Glomerular endothelial cell (primary cell): Measurements from ENCODE around the gene ZNF768. TPM values are rescaled to one million over a fixed set of nuclear protein-coding genes. Genes with fewer than 3 reads are reported as not detected.

Experiments used
- DNase-seq: peaks from one replicate; pipeline ENCODE4 v3.0.0-alpha.2; 2011; ENCODE audit warnings: low read depth, low spot score; ENCODE audit errors: extremely low read depth
- total RNA-seq: library from RNA; depleted of rRNA; stranded (reverse); fragments of >200 nt; gene quantifications from 2 replicates; pipeline ENCODE4 v1.2.3, GENCODE V29; 2015

The ZNF768 gene
- 31.9 and 36.2 TPM in 2 replicates for total RNA-seq

DNA sequence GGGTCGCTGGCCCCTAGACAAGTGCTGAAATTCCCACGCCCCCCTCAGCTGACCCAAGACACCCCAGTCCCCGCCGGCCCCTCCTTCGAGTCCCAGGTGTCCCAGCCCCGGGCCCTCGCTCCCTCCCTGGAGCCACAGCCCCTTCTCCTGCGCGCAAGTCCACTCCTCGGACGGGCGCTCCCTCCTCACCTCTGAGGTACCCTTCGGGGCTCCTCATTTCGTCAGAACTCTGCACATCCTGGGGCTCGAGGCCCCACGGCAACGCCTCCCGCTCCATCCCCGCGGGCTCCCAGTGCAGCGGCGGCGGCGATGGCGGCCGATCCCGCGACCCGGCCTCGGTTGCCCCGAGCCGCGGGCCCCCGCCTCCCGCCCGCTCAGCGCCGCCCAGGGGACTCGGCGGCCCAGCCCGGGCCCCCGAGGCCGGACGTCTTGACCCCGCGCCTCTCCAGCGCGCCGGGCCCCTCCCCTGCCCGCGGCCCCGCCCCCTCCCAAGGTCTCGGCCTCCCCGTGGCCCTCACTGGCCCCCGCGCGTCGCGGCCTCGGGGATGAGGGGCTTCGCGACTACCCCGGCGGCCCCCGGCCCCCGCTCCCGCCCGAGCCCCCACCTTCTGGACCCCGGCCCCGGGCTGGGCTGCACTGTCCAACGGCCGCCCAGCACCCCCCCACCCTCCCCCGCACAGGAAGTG is at the start of gene ZNF768:
Gene ZNF768, minus strand, starts transcription at position 430 of the 686 bp plus-strand sequence. Its CDS starts 153 bp downstream, at position 277.
- DNase-seq, result no peak

DNA sequence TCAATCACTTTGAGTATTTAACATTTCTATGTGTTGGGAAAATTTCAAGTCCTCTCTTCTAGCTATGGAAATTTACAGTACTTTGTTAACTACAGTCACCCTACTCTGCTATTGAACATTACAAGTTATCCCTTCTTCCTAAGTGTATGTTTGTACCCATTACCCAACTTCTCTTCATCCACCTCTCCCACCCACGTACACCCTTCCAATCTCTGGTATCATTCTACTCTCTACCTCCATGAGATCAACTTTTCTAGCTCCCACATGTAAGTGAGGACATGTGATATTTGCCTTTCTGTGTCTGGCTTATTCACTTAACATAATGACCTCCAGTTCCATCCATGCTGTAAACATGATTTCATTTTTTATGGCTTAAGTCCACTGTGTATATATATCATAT is 48.3 kb upstream of the ZNF768 start:
- DNase-seq, result no peak

DNA sequence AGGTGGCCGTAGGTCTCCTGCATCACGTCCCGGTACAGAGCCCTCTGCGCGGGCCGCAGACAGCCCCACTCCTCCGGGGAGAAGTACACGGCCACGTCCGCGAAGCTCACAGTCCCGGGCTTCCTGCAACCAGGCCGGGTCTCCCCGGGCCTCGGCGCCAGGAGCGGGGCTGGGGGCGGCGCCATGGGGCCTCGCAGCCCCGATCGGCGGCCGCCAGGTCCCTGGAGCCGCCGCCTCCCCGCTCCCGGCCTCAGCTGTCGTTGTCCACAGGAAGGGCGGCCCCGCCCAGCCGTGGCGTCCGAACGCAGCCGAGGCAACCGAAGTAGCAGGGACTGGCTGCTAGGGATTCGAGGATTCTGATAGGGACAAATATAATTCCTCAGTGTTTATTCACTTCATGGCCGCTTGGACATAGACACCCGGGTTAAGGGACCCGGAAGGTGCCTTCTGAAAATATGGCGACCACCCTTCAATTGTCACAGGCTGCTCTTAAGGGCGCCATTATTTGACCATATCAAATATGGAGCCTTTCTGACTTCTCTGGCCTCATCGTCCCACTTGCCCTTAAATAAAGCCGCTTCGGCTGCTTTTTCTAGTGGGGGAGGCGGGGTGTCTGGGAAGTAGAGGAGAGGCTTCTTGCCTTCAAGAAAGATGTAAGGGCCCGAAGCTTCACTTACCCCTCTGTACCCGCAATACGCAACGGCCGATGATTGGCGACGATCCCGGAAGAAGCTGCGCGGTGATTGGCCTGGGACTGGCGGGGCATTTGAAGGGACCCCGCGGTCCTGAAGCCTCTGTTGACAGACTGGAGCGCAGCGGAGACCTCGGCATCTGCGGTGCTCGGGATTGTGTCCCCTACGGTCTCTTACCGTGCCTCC is 45.3 kb upstream of the ZNF768 start, which contains the start of gene ZNF688:
Gene ZNF688, minus strand, starts transcription at position 270 of the 878 bp plus-strand sequence. Its CDS starts 85 bp downstream, at position 185.
- peak; percentile 71 for DNase-seq

DNA sequence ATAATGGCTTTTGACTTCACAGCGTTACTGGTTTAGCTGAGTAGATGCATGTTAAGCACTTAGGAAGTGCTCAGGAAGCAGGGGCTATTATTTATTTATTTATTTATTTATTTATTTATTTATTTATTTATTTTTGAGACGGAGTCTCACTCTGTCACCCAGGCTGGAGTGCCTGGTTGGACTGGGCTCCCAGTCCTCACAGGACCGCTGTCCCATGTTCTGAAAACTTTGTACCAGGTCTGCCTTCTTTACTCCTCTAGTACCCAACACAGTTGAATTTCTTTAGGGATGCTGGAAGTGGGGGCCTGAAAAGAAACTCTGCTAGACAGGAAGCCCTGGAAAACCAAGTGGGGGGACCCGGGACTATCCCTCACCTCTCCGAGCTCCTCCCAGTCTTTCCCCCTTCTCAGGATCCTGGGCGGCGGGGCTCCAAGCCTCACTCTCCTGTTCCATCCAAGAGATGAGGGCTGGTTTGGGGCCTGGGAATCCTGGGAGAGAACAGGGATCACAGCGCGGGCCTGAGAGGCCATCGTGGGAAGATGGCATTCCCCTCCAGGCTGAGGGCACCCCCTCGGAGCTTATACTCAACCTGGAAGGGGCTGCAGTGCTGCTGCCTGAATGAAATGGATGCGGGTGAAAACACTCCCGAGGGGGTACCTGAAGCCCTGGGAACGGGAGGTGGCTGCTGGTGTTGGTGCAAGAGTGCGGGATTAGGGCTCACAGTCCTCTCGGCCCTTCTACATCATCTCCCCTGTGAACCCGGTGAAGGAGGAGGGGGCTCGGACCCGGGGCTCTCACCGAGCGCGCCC is 44.5 kb upstream of the ZNF768 start:
- DNase-seq, result no peak

DNA sequence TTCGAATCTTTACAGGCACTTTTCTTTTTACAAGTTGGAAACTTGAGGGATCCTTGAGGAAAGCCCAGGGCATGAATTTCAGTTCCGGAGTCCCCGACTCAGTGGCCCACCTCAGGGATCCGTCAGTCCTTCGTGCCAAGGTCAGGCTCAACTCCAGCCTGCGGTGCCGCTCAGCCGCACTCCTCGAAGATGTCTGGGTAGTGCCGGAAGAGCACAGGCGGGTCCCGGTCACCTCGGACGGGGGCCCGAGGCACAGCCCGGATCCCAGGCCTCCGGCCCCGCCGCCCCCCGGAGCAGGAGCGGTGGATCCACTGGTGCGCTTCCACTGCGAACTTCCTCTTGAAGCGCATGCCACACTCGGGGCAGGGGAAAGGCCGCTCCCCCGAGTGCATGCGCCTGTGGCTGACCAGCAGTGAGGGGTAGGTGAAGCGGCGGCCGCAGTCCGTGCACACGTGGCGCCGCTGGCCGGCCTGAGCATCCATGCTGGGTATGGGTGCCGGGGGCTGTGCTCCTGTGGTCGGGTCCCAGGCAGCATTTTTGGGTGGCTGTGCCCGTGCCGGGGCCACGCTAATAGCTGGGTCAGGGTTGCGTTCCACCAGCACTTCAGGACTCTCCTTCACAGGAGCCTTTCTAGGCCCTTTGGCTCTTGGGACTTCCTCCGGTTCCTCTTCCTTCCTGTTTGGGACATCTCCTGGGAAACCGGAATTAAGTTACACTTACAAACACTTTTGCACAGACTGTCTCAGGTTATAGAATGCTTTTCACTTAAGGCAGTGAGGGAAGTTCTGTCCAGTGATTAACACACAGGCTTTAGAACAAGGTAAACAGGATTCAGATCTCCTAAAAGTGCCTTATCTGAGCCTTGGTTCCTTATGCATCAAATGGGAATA is 43.6 kb upstream of the ZNF768 start:
- DNase-seq, result no peak

DNA sequence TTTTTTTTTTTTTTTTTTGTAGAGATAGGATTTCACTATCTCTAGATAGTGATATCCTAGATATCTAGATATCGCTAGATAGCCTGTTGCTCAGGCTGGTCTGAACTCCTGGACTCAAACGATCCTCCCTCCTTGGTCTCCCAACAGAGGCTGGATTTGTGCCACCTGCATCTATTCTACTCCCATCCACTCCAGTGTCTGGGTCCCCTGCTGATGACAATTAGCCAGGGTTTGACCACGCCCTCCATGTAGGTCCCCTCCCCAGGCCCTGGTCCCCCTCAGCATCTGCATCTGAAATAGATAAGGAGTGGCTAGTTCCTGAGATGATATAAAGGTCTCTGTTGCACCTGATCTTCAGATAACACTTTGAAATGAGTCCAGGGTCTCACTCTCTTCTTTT is 42.9 kb upstream of the ZNF768 start:
- DNase-seq, result no peak

DNA sequence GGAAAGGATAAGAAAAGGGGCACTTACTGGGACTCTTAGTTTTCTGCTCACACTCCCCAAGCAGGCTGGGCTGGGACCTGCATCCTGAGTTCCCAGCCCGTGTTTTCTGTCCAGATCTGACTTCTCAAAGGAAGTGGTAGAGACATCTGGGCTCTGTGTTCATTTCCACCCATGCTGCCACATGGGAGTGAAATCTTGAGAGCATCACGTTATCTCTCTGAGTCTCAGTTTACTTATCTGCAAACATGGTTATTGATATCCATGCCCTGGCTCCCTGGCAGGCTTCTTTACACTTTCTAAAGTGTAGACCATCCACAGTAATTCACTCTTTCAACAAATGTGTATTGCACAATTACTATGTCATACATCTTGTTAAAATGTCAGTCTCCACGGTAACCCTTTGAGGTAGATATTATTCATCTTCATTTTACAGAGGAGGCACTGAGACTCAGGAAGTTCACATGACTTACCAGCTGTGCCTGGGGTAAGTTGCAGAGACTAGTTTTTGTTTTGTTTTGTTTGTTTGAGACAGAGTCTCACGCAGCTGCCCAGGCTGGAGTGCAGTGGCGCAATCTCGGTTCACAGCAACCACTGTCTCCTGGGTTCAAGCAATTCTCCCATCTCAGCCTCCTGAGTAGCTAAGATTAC is 41.7 kb upstream of the ZNF768 start:
- DNase-seq, result no peak

DNA sequence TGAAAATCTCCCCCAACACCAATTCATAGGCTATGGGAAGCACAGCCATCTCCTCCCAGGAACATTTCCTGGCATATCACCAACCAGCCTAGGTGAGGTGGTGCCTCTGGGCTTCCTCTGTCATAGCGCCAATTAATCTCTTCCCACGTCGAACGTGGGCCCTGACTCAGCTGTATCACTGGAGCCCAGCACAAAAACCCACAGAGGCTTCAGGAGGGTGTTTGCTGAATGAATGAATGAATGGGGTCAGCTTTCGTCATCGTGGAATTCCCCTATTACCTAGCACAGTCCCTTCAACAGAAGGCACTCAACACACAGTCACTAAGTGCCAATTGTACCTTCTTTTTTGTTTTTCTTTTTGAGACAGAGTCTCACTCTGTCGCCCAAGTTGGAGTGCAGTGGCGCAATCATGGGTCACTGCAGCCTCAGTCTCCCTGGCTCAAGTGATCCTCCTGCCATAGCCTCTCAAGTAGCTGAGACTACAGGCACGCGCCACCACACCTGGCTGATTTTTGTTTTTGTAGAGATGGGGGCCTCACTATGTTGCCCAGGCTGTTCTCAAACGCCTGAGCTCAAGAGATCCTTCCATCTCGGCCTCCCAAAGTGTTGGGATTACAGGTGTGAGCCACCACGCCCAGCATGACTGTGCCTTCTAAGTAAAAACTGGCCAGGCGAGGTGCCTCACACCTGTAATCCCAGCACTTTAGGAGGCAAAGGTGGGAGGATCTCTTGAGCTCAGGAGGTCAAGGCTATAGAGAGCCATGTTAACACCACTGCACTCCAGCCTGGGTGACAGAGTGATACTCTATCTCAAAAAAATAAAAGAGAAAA is 41.0 kb upstream of the ZNF768 start:
- no peak for DNase-seq

DNA sequence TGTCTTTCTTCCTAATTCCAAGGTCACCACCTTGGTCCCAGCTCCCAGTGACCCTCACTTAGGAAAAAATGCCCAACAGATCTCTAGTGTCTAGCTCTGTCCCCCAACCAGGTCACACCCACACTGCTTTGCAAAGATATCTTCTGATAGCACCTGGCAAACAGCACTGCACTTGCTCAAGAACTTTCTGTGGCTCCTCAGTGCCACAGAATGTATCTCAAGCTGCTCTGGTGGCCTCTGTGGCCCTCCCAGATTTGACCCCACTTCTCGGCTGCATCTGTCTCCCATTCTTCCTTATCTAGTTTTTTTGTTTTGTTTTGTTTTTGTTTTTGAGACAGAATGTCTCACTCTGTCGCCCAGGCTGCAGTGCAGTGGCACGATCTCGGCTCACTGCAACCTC is 40.2 kb upstream of the ZNF768 start:
- no peak for DNase-seq

DNA sequence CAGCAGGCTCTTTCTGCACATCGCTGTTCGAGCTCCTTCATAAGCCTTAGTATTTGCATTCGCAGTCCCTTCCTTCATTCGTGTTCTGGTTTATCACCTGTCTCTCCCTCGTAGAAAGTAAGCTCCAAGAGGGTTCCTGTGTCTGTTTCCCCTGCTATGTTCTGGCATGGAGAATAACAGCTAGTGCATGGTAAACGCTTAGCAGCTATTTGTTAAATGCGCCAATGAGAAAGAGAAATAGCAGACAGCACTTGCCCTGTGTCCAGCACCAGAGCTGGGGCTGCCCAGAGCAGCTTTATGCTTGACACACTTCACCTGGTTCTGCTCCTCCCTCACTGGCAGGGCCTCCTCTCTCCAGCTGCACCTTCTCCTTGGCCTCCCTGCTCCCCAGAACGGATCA is 39.6 kb upstream of the ZNF768 start:
- DNase-seq, result no peak

DNA sequence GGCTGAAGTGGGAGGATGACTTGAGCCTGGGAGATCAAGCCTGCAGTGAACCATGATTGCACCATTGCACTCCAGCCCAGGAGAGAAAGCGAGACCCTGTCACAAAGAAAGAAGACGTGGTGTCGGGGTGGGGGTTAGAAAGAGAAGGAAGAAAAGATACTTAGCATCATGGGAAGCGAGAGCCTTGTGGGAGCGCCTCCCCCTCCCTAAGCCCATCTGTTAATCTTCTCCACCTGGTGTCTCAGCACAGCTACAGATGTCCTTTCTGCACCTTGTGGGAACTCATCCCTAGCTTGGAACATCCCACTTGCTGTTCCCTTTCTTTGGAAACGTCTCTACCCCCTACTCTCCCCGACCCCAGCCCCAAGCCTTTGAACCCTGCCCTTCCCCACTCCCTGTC is 39.2 kb upstream of the ZNF768 start:
- DNase-seq, result no peak

DNA sequence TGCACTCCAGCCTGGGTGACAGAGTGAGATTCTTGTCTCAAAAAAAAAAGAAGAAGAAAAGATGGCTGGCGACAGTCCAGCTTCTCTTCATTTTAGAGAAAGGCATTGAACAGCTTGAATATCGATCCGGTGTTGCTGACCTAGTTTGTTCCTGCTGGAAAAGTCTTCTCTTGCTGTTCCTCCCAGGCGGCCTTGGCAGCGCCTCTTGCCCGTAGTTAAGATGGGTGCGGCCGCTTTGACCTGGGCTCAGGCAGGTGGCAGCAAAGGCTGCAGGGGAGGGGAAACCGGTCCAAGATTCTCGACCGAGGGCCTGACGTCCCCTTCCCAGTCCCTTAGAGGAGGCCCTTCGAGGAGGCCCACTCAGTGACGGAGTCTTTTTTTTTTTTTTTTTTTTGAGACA is 35.7 kb upstream of the ZNF768 start:
- DNase-seq, result no peak

DNA sequence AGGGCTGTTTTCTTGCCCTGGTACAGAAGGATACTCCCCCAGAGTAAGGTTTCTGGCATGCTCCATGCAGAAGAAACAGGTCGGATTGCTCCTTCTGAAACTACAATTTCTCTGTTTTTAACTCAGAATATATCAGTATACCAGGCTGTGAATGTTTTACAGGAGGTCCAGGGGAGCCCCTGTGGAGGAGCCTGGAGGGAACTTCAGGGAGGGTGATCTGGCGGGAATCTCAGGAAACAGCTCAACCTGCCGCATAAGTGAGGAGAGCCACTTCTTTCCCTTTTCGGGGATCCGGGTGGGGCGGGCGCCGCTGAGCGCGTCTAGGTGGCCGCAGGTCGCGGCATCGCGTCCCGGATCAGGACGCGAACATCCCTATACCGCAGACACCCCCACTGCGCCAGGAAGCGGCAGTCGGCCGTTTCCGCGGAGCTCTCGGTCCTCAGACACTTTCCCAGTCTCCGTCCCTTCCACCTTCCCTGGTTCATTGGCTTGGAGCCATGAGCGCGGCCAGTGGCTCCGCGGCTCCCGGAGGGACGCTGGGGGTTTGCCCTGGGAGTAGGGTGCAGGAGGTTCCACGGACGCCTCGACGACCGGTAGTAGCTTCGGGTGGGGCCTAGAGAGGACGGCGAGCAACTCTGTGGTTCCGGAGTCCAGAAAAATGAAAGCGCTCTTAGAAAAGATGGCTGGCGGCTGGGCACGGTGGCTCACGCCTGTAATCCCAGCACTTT is 34.9 kb upstream of the ZNF768 start:
- no peak for DNase-seq

DNA sequence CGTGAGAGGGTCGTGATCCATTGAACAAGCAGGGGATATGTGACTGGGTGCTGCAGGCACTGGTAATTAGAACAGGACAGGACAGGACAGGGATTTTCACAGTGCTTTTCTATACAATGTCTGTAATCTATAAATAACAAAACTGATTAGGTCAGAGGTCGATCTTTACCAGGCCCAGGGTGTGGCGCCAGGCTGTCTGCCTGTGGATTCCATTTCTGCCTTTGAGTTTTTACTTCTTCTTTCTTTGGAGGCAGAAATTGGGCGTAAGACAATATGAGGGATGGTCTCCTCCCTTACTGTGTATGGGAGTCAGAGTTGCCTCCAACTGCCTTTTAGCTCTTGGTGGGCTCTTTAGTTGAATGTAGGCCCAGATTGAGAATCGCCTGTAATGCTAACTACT is 33.3 kb upstream of the ZNF768 start:
- DNase-seq, result no peak

DNA sequence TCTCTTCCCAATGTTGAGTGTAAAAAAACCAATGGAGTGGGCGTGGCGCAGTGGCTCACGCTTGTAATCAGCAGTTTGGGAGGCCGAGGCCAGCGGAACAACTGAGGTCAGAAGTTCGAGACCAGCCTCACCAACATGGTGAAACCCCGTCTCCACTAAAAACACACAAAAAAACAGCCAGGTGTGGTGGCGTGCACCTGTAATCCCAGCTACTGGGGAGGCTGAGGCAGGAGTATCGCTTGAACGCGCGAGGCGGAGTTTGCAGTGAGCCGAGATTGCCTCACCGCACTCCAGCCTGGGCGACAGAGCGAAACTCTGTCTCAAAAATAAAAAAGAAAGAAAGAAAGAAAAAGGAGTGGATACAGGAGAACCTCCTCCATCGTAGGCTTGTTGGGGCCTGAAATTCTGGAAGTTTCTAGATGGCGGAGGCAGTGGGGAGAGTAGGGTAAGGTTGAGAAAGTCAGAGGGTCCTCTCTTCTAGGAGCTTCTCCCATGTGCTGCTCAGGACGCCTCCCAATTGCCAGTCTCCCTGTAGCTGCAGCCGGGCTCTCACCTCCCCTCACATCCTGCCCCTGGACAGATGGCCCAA is 32.5 kb upstream of the ZNF768 start:
- DNase-seq, result no peak

DNA sequence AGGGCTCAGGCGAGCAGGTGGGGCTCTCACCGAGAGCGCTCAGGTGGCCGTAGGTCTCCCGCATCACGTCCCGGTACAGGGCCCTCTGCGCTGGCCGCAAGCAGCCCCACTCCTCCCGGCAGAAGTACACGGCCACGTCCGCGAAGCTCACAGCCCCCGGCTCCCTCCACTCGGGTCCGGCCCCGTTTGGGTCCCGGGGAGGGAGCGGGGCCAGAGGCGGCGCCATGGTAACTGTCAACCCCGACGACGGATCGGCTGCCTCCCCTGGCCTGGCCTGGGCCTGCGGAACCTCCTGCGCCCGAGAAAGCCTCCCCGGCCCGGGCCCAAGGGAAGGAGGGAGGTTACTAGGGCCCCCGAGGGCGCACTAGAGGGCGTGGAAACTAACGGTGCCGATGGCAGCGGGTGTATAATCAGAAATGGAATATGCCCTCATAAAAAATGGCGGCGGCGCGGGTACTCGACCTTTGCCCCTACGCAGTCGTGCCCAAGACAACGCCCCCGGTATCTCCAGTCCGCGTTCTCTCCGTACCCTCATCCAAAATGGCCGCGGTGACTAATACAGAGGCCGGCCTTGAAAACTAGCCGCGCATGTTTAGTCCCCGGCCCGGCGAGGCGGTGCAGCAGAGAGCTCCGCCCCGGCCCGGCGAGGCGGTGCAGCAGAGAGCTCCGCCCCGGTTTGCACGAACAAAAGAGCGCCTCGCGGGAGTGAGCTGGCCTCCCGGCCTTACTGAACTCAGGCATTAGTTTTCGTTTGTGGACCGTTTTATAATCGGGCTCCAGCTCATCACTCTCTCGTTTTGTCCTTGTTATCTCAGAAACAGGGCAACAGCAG is 31.8 kb upstream of the ZNF768 start, which contains the start of gene ZNF764:
Gene ZNF764, minus strand, starts transcription at position 418 of the 832 bp plus-strand sequence. Its CDS starts 192 bp downstream, at position 226.
- DNase-seq, result peak; percentile 82

DNA sequence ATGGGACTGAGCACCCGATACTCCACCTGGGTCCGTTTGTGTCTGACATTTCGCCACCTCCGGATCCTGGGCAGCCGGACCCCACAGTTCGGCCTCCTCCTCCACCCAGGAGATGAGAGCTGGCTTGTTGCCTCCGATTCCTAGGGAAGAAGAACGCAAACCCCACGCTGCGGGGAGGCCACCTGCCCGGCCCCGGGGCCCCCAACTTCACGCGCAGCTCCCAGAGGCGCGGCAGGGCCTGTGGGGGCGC is 31.3 kb upstream of the ZNF768 start:
- no peak for DNase-seq
